Erythroblast (primary cell): ENCODE data around the gene SP1.

Experiments
- GATA1 ChIP-seq: IDR thresholded peaks from 2 replicates; pipeline ENCODE4 v1.6.1; 2011; ENCODE audit warnings: low read depth, mild to moderate bottlenecking, control low read depth, low read length, moderate library complexity
- POLR2A ChIP-seq: IDR thresholded peaks from 2 replicates; pipeline ENCODE4 v1.6.1; 2011; ENCODE audit warnings: mild to moderate bottlenecking, low read length

DNA sequence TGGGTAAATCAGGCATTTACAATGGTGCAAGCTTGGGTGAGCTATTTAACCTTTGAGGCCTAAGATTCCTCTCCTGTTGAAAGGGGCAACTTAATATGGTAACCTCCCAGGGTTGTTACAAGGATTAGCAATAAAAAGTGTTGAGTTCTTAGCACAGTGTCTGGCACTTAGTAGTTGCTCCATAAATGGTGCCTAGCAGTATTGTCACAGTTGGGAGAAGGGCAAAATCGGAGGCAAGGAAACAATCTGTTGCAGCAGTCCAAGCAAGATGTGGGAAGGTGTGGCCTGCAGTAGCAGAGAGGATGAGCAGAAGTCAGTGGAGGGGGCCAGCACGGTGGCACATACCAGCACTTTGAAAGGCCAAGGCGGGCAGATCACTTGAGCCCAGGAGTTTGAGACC is 36.5 kb upstream of the SP1 start:
- TF ChIP-seq POLR2A (no peak), GATA1 (no peak)
